ENCODE results near the gene PAM.

GRCh38 chr5:102781359-102781758, 26.3 kb downstream of the PAM start:
- TF ChIP-seq CTCF (IDR thresholded peaks at IDR 0.05) (no peak), POLR2A (IDR thresholded peaks at IDR 0.05) (no peak)

All from prostate gland (tissue), 2 donors.